Hematopoietic multipotent progenitor cell treated with erythropoietin and hydrocortisone succinate and interleukin-3 and kit ligand, for 4 days (in vitro differentiated cells): Measurements from ENCODE around the gene ATP2B2.
A peak's percentile ranks its signal among the peaks of the same experiment; 100 is the strongest.
"Not testable (repeated sequence)": the region's sequence is repeated elsewhere in the genome, so short reads cannot be mapped to it uniquely, and the experiment has no call there.

ENCODE experiments used
- DNase-seq: peaks from one replicate; pipeline ENCODE4 v3.0.0-alpha.2; 2015

The ATP2B2 gene

DNA sequence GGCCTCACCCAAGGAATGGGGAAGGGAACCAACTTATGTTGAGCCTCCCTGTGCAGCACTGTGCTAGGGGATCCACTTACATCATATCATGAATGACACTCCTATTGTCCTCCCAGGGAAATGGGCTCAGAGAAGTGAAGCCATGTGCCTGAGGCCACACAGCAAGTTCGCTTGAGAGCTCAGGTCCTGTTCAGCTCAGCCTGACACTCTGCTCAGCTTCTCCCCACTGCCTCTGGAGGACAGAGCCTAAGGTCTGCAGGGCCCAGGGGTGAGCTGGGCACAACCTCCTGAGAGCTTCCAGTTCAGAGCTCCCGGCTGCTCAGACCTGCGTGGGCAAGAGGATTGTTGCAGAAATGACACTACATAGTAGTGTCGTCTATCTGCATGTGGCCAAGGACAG is 108.5 kb downstream of the ATP2B2 start:
- DNase-seq: no peak

DNA sequence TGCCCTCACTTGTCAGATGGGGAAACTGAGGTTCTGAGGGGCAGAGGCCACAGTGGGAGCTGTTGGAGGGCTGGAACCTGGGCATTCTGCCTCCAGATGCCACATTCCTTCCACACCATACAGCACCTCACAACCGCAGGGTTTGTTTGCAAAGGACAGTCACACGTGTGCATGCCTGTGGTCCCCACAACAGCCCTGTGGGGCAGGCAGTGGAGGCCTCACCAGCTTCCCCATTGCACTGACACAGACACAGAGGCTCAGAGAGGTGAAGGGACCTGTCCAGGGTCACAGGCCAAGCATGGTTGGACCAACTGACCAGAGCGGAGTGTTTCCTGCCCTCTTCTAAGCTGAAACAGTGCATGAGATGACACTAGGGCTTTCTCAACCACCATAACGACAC is 109.3 kb downstream of the ATP2B2 start:
- DNase-seq: no peak

DNA sequence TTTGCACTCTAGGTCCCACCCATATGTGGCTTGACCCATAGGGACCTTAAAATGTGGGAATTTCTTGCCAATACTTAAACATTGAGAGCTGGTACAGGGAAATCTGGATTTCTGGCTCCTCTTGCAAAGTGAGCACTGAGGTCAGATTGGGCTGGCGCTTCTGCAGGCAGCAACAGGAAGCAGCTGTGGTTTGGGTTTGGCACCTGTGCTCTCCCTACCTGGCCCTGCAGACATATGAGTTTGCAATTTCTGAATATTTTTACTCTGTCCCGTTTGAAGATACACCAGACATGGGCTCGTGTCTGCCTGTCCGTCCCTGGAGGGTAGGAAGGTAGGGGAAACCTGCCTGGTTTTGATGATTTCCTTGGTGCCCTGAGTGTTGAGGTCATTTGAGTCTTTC is 109.7 kb downstream of the ATP2B2 start:
- DNase-seq: no peak

DNA sequence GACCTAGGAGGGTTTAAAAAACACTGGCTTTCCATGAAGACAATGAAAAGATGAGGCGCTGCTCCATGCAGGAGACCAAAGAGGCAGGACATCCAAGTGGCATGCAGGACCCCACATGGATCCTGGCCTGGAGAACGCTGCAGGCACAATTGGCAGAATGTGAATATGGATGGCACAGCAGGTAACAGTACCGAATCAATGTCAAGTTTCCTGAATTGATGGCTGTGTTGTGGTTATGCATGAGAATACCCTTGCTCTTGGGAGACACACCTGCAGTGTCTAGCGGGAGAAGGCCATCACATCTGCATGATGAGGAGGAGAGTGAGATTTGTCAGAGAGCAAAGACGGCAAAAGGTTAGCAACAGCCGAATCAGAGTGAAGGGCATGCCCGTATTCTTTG is 110.2 kb downstream of the ATP2B2 start:
- DNase-seq: no peak

DNA sequence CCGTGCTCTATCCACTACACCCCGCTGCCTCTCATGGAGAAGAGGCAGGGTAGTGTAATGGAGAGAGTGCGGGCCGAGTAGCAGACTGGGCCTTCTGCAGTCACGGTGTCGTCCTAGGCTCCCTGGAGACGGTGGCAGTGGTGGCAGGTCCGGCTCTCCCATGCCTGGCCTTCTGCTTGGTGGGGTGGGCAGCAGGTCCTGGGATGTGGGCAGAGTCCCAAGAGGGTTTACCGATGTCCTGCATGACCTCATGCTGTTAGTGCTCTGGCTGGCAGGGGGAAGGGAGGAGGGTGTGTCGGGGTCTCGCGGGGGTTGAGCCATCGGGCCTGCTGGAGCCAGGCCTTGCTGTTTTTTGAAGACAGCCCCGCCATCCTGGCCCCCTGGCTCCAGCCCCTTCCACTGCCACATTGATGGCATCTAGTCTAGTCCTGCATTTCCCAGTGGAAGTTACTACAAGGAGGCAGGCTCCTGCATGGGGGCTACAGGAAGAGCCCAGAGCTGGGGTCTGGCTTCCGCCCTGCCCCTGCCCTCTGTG is 110.8 kb downstream of the ATP2B2 start:
- DNase-seq: no peak

DNA sequence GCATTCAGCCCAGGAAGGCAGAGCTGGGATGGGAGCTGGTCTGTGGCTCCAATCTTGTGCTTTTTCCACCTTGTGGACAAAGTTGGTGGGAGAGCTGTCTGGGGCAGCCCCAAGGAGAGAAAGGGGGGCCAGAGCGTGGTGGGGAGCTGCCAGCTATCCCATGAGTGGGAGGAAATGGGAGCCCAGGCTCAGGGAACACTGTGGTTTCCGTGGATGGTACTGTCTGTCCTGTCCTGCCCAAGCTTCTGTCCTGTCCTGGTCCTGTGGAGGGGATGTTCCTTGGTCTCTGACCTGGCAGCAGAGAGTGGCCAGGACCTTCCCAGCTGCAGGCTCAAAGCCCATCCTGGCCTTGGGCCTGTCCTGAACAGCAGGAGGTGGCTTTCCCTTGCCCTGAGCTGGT is 111.9 kb downstream of the ATP2B2 start:
- DNase-seq: no peak

DNA sequence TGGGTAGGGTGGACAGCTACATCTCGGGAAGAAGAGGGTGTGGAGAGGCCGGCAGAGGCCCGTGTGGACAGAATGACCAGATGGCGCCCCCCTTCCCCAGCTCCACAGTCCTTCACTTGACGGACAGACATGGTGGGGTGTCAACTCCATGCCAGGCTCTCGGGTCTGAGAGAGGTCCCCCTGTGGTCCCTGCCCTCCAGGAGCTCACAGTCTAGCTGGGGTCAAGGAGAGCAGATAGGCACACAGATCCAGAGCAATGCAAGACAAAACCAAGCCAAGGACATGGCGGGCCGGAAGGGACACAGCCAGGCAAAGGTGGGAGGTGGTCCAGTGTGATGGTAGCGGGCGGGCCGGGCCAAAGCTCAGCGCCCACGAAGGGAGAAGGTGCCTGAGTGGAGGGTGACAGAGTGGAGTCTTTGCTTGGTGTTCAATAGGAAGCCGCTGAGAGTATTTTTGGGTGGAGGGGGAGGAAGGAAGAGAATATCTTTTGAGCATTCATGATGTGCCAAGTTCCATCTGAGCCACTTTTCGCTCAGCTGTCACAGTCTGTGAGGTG is 112.4 kb downstream of the ATP2B2 start:
- no peak for DNase-seq

DNA sequence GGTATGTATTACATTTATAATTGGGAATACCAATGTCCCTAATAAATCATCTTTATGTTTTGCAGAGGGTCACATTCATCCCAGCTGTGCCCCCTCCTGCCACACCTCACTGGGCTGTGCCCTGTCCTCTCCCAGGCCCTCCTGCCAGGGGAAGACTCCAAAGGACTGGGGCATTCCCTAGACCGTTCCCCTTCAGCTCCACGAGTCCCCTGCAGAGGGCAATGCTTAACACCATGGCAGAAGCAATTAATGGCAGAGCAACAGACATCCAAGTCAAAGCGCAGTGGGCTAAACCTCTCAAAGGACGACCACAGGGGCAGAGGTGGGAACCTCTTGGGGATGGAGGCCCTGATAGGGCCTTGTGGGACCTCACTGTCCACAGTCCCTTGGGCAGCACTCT is 113.1 kb downstream of the ATP2B2 start:
- DNase-seq: peak; percentile 23

DNA sequence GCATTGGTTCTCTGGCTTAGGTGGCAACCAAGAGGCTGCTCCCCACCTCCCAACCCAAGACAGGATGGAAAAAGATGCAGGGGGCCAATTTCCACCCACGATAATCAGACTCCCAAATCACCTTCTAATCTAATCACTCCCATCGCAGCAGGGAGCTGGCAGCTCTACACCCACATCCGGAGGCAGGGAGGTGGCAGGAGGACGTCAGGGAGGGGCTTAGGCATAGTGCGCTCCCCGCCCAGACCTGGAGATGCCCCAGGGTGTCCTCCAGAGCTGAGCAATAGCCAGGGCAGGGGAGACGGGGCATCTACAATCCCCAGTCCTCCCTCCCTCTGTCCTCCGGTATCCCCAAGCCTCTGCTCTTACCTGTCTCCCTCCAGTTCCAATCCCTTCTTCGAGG is 114.0 kb downstream of the ATP2B2 start:
- DNase-seq: peak; percentile 9

DNA sequence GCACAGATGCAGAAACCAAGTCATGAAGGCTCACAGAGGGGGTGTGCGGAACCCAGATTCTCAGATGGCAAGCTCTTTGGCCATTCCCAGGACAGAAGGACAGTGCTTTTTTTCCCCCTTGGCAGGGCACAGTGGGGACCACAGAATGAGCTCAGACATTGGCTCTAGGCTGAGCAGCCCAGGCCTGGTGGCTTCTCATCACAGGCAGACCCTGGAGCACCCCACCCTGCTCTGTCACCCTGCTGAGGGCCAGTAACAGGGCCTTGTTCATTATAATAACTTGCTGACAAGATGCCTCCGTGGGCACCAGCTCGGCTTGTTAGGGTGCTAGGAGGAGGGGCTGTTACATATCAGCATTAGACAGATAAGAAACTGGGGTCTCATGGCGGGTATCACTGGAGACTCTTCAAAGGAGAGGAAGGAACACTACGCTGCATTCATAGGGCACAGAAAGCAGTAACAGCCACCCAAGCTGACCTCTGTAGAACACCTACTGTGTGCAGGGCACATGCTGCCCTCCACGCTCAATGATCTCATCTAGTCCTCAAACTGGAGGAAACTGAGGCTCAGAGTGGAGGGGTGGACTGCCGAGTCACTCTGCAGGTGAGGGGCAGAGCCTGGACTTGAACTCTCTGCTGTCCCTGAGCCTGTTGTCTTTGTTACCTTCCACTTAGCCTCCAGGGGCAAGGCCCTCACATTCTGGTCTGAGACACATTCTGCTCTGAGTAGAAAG is 114.6 kb downstream of the ATP2B2 start:
- peak; percentile 7 for DNase-seq

DNA sequence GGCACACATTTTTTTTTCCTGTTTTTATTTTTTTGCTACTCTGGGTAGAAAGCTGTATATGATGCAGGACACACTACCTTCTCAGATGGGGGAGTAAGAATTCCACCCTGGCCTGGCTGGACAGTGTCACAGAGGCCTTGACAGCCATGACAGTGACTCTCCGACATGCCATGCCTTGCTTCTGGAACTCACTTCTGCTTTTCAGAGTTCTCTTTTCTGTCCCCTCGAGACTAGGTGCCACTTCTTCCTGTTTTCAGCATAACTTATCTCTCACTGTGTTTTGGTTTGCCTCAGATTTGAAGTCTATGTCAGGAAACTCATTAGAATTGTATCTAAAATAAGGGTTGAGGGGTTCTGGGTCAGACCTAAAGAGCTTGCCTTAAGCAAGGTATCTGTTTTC is 115.4 kb downstream of the ATP2B2 start:
- DNase-seq: peak; percentile 81

DNA sequence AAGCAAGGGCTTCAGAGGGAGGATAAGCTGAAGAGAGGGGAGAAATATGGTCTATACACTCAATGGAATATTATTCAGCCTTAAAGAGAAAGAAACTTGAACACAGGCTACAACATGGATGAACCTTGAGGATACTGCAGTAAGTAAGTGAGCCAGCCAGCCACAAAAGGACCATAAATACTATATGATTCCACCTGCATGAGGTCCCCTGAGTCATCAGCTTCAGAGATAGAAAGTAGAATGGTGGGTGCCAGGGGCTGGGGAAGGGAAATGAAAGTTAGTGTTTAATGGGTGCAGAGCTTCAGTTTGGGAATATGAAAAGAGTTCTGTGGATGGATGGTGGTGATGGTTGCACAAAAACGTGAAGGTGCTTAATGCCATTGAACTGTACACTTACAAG is 116.0 kb downstream of the ATP2B2 start:
- no peak for DNase-seq

DNA sequence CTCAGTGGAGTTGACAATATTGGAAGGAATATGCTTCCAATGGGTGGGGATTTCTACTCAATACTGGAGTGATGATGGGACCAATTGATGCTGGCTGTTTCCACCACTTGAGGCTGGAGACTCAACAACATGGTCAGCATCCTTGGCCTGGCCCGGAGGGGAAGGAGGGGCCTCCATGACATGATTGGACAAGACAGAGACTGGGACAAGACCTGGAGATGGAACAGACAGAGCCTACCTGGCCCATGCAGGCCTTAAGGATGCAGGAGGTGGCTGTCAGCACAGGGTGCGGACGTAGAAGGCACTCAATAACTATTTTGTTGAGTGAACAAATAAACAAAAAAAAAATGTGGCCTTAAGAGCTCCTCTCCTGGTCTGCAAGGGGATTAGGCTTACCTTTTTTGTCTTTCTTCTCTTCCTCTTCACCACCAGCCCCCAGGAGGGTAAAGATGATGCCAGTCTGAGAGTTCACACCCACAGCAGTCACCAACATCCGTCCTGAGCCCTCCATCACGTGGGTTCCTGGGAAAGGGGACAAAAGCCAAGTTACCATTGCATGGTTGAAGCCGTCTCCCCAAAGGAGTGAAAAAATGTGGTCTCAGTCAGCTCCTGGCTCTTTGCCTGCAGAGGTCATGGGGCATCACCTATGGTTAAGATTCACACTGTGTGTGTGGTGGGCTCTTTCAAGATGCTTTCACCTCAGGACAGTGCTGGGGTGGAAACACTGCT is 117.3 kb downstream of the ATP2B2 start:
- DNase-seq: peak; percentile 10

DNA sequence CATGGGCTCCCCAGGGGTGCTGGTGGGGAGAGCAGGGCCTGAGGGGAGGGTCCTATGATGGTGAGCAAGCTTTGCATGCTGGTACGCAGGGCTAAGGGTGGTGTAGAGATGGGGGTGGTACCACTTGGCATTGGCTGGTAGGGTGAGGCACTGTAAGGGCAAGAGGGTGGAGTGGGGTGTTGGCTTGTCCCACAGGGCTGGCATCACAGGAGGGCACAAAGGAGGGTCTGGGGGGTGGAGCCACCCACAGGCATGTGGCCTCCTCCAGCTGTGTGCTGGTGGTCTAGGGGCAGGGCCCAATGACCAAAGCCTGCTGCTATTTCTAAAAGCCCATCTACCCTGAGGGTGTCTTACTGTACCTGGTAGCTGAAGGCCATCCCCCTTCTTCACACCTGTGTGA is 119.3 kb downstream of the ATP2B2 start:
- no peak for DNase-seq

DNA sequence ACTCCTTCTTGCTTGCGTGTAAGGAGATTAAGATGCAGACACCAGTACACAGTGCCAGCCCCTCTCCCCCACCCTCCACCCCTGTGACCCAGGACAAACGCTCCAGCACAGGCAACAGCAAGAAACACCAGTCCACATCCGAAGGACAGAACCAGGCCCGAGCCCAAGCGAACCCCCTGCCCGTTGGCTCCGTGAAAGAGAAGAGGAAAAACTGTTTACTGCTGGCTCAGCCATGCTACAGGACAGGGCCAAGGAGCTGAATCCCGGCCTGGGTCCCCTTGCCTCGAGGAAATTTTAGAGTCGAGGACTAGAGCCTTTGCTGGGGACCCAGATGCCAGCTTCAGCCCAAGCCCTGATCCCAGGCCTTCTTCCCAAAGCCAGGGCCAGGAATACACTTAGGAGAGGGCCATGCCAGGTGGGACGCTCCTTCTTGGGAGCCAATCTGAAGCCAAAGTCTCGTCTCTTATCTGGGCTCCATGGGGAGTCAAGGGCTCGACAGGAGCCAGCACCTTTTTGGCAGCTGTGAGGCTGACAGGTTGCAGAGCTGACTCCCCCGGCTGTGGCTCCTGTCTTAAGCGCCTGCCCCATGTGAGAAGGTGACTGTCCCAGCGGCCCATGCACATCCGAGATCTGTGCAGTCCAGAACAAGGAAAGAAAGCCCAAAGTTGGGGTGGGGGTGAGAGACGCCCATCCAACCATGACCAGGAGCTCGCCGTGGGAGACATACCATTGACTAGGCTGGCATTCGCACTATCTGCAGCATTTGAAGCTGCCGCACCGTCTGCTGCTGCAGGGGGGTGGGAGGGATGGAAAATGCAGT is 120.6 kb downstream of the ATP2B2 start:
- DNase-seq: no peak

DNA sequence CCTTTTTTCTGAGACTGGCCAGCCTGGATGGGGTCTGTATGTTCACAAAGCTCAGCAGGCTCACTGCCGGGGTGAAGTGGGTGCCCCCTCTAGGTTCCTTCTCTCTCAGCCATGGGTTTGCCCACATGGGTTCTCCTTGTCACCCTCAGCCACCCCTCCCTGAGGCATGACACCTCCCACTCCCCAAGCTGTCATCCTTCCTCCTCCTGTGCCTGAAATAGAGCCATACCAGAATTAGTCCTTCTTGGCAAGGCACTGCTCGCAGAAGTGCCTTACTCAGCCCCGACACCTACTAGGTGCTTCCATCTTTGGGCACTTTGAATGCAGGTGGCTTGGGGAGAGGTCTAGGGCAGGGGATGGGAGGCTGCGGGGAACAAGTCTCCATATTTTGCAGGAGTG is 121.5 kb downstream of the ATP2B2 start:
- no peak for DNase-seq

DNA sequence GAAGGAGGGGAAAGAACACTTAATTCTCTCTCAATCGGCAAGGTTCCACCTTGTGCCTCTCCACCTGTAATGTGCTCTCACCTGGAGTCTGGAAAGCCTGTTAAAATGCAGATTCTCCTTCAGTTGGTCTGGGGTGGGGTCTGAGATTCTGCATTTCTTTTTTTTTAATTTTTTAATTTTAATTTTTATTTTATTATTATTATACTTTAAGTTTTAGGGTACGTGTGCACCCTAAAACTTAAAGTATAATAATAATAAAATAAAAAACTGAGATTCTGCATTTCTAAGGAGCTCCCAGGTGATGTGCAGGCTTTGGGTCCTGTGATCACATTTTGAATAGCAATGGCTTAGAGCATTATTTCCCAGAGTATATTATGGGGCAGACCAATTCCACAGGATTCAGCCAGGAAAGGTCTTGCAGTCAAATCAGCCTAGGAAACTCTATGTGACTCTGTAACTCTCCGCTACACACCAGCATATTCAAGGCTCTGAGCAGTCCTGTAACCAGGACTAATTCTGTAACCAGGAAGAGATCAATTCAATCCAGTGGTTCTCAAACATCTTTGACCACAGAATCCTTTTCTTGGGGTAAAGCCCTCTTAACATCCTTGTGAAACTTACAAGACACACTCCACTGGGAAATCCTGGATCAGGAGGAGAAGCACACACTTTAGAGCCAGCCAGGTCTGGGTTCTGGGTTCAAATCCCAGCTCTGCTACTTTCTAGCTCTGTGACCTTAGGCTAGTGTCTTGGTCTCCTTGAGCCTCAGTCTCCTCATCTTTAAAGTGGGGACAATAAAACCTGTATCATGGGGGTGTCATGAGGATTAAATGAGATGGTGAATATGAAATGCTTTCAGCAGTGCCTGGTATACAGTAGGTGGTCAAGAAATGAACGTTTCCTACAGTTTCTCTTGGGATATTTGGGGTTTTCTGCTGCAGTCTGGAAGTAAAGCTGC is 122.2 kb downstream of the ATP2B2 start:
- DNase-seq: no peak

DNA sequence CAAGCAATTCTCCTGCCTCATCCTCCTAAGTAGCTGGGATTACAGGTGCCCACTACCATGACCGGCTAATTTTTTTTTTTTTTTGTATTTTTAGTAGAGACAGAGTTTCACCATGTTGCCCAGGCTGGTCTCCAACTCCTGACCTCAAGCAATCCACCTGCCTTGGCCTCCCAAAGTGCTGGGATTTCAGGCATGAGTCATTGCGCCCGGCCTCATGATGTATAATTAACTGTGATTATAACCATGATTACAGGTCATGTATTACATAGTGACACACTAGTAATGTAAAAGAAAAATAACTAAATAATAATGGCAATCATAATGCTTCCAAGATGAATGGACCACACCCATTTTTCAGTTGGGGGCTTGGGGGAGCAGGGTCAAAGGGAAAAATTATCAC is 122.9 kb downstream of the ATP2B2 start:
- DNase-seq: not testable (repeated sequence)

DNA sequence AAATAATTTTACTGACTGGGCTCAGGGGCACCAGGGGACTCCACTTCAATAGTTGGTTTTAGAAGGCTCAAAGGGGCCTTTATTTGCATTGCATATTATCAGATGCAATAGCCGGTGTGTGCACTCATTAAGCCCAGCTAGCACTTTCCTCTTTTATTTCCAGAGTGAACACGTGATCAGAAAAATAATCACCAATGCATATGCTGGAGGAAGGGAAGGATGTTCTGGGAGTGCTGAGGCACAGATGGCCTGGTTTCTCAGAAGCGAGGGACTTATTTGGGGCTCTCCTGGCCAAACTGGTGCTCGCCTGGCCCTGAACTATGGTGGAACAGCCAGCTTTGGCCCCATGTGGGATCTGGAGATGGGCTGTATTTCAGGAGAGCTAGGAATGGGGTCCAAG is 124.0 kb downstream of the ATP2B2 start:
- DNase-seq: no peak

DNA sequence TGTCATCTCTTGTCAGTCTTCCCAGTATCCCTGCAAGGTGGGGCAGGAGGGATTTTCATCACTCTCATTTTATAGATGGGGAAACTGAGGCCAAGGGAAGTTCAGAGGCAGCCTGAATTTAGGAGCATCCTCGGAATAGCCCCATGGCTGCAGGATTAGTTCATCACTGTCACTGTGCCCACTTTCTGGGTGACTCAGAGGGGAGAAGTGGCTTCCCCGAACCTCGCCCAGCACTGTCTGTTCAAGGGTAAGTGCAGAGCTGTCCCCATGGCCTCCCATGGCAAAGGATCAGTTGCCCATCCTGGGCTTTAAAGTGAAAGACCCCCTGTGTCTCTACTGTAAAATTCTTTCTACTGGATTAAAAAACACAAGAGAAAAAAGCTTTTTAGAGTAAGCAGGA is 124.5 kb downstream of the ATP2B2 start:
- no peak for DNase-seq

DNA sequence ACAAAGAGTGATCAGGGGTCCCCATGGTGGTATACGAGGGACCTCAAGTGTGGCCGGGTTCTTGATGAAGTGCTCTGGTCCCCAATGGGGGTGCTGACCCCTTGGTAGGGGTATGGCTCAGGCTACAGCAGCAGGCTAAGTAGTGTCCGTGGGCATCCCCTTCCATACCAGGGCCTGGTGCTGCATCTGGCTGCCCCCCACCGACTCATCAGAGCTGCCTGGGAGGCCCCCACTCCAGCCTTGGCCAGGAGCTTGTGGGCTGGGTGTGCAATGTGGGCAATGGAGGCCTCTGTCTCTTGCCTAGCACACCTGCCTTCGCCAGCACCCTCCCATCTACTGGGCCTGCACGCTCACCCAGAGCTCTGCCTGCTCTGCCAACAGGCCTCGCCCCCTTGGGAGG is 125.4 kb downstream of the ATP2B2 start:
- no peak for DNase-seq

DNA sequence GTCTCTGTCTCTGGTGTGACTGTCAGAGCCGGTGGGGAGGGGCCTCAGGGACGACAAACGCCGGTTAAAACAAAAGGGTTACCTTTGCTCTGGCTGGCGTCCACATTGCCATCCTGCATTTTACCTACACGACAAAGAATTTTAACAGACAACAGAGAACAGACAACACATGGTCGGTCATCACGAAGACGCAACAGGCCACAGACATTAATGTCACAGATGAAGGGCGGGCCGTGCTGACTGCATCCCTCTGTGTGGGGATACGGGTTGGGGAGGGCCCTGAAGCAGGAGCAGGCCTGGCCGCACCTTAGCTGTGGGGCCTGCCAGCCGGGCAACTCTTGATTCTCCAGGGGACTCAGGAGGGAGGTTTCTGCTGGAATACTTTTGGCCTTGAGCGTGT is 126.2 kb downstream of the ATP2B2 start:
- DNase-seq: no peak
